Embryonic facial prominence (tissue), 1 donor: ENCODE data around the gene ARID5B.

Experiments
- DNase-seq: peaks from one replicate; pipeline ENCODE4 v3.0.0-alpha.2; 2016; ENCODE audit errors: extremely low spot score

The ARID5B gene

GRCh38 chr10:61937631-61938351 is 36.3 kb downstream of the ARID5B start:
- DNase-seq = no peak

GRCh38 chr10:61939902-61940301 is 38.4 kb downstream of the ARID5B start:
- DNase-seq = no peak

DNA sequence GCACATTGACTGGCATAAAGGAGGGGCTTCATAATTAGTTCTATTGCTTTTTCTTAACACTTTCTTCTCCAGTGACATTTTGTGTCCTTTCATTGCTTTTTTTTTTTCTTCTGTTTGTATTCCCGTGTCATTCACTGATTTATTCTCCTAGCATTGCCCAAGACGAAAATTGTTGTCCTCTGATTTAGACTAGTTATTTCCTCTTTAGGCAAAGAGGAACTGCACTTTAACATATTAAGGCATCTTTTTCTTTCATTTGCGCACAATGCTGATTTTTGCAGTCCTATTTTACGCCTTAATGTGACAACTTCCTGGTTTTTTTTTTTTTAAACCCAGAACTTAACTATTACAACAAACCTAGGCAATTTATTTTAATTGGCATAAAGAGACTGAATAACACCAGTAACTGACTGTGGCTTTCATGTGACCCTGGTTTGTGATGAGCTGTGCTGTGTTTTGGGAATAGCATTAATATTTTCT is 39.7 kb downstream of the ARID5B start:
- DNase-seq = no peak

DNA sequence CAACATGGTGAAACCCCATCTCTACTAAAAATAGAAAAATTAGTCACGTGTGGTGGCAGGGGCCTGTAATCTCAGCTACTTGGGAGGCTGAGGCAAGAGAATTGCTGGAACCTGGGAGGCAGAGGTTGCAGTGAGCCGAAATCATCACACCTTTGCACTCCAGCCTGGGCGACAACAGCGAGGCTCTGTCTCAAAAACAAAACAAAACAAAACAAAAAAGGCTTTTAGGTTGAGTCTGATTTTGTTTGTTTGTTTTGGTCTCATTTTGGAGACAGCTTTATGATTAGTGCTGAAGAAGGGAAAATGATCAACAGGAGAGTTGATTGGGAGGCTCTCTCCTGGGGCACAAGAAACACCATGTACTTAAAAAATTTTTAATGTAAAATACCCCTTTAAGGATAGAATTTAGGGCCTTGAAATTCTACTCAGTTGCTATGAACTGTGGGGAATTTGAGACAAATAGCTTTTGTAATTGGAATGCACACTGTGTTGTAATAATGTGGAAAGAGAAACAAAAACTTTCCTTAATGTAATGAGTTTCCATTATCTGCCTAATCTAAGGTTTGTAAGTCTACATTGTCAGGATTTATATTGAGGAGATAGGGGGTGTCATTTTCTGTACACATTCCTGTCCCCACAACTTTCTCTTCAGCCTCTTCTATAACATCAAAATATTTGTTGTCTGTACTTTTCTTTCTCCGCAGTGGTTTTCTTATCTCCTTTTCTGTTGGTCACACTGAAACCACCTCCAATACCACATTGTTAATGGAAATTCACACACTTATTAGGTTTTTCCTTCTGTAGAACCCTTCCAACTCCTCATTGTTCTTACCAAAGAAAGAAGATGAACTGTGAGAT is 41.3 kb downstream of the ARID5B start:
- no peak for DNase-seq

DNA sequence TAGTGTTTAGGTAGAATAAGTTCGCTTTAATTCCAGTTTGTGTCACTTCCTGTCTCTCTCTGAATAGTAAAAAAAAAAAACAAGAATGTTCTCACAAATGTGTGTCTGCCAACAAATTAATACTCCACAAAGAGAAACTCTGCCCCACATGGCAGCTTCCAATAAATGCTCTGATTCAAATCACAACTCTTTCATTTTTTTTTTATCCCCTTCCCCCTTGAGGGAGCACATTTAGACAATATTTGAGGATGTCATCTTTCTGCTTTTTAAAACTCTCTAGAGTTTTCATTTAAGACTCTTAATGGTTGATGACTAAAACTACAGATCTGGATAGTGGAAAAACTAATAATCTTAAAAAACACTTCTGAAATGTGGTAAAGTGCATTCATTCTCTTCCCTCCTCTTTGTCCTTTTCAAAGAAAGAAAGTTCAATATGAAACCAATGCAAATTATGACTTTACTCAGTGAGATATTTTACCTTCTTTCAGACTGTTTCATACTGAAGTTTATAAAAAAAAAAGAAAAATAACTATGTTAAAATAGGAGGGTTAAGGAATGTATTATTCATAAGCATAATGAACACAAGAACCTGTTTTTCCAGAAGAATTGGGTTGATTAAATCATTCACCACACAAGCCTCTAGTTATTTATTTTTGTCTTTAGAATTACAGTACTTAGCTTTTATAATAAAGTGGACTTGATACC is 42.3 kb downstream of the ARID5B start:
- no peak for DNase-seq

DNA sequence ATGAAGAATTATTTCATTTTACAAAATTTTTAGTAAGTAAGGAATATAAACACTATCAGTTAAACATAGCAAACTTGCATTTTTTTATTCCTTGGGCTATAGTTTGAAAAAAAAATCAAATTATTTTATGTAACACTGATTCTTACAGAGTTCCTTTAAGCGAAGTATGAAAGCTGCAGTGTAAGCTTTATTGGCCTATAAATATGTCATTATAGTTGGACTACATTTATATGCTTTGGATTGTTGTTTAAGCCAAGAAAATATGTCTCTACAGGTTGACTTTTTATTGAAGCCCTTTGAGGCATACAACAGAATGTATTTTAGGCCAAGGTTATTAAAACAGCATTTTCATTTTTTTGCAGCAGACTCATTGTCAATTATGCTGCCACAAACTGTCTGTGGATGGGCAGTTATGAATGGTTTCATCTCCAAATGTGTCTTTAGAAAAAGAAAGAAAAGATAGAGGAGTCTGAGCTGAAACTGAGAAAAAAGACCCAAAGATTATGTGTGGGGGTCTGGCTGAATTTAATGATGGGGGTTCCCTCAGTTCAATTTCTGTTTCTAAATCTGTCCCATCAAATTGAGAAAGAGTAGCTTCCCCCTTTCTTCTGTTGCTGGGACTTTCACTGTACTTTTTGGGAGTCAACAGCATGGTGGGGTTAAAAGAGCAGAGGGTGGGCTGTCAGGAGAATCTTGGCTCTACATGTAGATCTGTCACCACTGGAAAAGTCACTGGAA is 43.1 kb downstream of the ARID5B start:
- no peak for DNase-seq

DNA sequence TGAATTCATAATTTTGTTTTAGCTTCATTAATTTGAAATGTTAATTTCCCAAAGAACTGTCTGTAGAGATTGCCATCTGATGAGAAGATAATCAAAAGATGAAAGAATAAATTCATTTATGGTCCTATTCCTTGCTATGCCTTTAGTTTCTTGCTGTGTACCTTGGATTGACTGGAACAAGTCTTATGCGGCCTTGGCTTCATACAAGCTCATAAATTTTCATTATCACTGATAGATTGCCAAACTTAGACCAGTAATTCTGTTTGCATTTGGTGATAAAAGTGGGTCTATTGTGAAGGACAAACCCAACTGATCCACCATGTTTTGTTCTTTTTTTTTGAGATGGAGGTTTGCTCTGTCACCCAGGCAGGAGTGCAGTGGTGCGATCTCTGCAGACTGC is 48.2 kb downstream of the ARID5B start:
- DNase-seq = no peak

- DNase-seq = no peak
Observed at GRCh38 chr10:61950449-61951143, 49.1 kb downstream of the ARID5B start.

- DNase-seq = no peak
Observed at GRCh38 chr10:61951144-61951483, 49.6 kb downstream of the ARID5B start.

DNA sequence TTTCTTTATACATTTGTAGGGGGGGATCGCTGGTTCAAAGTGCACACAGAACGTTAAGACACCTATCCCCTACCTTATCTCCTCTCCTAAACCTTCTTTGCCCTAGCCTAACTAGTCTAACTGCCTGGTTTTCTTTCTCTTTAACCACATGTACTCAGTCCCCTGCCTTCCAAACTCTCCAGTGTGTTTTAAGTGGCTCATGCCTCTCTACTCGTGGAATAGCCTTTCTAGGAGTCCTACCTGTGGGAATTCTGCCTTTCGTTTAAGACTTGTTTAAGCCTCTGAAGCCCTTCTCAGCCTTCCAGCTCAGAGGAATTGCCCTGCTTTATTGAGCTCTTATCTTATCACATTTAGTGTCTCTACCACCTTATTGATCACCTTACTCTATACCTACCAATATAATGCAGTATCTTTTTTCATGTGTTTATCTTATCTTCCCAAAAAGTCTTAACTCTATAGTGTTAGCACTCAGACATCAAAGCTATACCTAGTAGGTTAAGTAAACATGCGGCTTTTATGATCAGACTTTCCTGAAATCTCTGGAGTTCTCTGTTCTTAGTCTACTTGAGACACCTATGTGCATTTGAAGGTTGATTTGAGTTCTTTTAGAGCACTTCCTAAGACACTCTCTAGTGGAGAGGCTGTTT is 50.7 kb downstream of the ARID5B start:
- DNase-seq = no peak

DNA sequence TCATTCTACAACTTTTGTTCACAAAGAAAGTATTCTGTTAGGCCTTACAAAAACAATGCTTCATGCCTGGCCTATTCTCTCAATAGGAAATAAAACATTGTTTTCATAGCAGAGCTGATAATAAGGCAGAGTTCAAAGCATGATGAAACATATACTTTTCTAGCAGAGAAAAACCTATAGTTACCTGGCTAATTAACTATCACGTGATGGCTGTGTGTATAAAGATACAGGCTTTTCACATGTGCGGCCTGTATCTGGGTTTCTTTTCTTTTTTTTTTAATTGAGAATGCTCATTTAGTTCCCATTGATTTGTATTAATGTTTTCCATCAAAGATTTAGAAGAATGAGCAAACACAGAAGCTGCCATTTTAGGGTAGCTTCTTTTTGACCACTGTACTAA is 51.7 kb downstream of the ARID5B start:
- no peak for DNase-seq

DNA sequence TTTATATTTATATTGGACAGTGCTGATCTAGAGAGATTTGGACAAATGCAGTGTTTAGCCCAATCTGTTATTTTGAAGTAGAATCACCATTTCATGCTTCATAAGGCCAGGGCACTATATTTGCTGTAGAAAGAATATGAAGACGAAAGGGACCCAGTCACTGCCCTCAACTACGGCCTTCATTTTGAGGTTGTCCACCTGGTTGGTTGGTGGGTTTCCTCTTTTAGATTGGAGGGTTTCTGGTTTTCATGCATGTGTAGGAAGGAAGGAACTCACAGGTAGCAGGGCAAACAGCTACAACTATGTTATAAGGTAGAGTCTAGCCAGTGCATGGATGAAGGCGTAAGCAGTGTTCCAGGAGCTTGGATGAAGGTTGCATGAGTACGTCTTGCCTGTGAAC is 56.3 kb downstream of the ARID5B start:
- no peak for DNase-seq

DNA sequence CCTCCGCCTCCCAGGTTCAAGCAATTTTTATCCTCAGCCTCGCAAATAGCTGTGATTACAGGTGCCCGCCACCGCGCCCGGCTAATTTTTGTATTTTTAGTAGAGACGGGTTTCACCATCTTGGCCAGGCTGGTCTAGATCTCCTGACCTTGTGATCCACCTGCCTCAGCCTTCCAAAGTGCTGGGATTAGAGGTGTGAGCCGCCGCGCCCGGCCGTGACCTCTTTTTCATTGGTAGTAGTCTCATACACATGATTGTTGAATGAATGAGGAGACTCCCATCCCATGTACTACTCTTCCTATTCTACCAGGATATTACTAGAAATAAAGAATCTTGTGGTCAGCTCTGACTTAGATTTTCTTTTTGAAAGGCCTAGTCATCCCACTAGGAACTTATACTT is 56.8 kb downstream of the ARID5B start:
- no peak for DNase-seq

GRCh38 chr10:61958805-61959204 is 57.3 kb downstream of the ARID5B start:
- no peak for DNase-seq

GRCh38 chr10:61959814-61960213 is 58.3 kb downstream of the ARID5B start:
- DNase-seq = no peak

DNA sequence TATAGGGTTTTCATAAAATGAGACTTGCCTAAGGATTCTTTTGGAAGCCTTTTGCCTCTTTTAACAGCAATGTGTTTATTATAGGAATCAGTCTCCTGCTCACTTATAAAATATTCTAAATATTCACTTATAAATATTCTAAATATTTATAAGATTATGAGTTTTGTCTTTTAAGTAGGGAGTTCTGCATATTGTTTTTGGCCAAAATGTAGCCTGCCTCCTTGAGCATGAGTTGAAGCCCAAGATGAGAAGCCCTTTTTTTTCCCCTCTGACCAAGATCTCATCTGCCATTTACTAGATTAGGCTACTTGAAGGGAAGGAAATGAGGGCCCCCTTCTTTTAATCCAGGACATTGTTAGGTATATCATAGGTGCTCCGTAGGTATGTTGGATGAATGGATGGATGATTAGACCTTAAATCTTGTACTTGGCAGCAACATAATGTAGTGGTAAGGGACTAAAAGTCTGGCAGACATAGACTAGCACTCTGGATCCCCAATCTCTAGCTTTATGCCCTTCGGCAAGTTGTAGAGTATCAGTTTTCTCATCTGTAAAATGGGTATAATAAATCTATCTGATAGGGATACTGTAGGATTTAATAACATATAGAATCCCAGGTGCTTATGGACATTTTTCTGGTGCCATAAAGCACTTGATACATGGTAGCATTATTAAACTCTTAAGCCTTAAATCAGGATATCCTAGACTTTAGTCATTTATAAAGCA is 59.1 kb downstream of the ARID5B start:
- no peak for DNase-seq

DNA sequence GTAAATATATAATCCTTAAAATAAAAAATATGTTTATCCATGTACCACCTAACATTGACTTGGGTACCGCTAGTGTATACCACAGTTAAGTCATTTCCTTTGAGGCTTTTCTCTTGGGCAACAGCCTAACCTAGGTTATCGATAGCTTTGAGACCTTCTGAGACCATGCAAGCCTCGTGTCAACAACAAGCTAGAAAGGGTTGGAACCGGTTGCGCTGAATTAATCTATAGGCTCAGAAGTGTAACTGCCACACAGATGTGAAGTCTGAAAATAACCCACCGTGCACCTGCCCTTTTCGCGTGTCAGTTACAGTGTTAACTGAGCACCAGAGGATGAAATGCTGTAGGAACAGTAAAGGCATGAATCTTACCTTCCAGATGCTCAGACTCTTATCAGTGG is 59.8 kb downstream of the ARID5B start:
- DNase-seq = no peak

- DNase-seq = no peak
Observed at GRCh38 chr10:61962971-61963370, 61.5 kb downstream of the ARID5B start.

GRCh38 chr10:61963669-61964058 is 62.2 kb downstream of the ARID5B start:
- DNase-seq = no peak

DNA sequence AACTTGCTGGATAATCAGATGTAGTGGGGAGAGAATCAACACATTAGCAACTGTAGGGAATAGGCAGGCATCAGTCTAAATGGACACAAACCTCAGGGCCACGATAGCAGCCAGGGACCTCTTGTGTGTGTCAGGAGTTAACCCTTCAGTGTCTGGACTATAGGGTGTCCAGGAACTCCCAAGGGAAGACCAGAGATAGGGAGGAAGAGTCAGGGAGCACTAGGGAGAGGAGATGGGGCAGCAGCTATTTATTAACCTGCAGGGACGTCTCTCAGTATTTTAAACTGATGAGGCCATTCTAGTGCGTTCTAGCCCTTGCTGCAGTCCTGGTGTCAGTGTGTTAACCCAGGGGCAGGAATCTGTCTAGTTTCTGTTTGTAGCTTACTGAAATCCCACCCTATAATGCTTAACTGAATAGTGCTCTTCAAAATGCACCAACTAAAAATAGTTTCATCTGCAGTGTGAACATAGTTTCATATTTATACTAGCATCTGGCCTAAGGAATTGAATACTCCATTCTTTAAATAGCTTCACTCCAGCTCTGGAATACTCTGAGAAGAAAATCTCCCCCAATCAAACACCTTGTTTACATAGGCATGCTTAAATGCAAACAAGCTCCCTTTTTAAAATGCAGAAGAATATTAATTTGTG is 62.7 kb downstream of the ARID5B start:
- DNase-seq = no peak
